Keratinocyte (primary cell): ENCODE results near the gene RGL1. TPM values are rescaled to one million over a fixed set of nuclear protein-coding genes. Genes with fewer than 3 reads are reported as not detected.

ENCODE experiments used
- DNase-seq: peaks from one replicate; pipeline ENCODE4 v3.0.0-alpha.2; 2011; ENCODE audit warnings: low read depth, missing footprints, low spot score
- FAIRE-seq: peaks from 2 replicates; lab custom pipeline; 2011; peaks lifted over from hg19 to GRCh38; lab: Jason Lieb, UNC
- H2AFZ ChIP-seq: 2 replicates; pipeline ENCODE4 v1.6.0; 2012; ENCODE audit warnings: low read length, control low read depth, inconsistent platforms; ENCODE audit not compliant: control insufficient read depth
- H3K27ac ChIP-seq: 2 replicates; pipeline ENCODE4 v1.5.1; 2011; ENCODE audit warnings: low read length; ENCODE audit not compliant: control insufficient read depth, insufficient read depth
- H3K27me3 ChIP-seq: 3 replicates; pipeline ENCODE4 v1.6.0; 2011; ENCODE audit warnings: low read length; ENCODE audit not compliant: control insufficient read depth, insufficient read depth; ENCODE audit errors: extremely low read depth
- H3K36me3 ChIP-seq, 2 experiments: 2 replicates in 1 of 2; 3 replicates in 1 of 2; pipeline ENCODE4 v1.5.1; 2011; ENCODE audit warnings: low read length in 2 of 2, mild to moderate bottlenecking in 1 of 2; ENCODE audit not compliant: control insufficient read depth in 2 of 2, insufficient read depth in 2 of 2; ENCODE audit errors: extremely low read depth in 1 of 2
- H3K4me1 ChIP-seq: 3 replicates; pipeline ENCODE4 v1.5.1; 2011; ENCODE audit warnings: low read length; ENCODE audit not compliant: control insufficient read depth, insufficient read depth; ENCODE audit errors: extremely low read depth
- H3K4me2 ChIP-seq: 3 replicates; pipeline ENCODE4 v1.6.0; 2011; ENCODE audit warnings: low read depth, low read length; ENCODE audit not compliant: control insufficient read depth, insufficient read depth; ENCODE audit errors: extremely low read depth
- H3K4me3 ChIP-seq, 3 experiments: fragments of 200-600 bp in 1 of 3; sonication (generic) in 1 of 3; 2 replicates in 2 of 3; 3 replicates in 1 of 3; pipeline ENCODE4 v1.5.1; 2011 to 2016; ENCODE audit warnings: low read length in 3 of 3, mild to moderate bottlenecking in 3 of 3, control low read depth in 2 of 3, inconsistent platforms in 1 of 3, low read depth in 1 of 3, mixed read lengths in 1 of 3, mixed run types in 1 of 3, moderate library complexity in 1 of 3; ENCODE audit not compliant: control insufficient read depth in 2 of 3, insufficient read depth in 2 of 3; ENCODE audit errors: extremely low read depth in 1 of 3
- H3K79me2 ChIP-seq: 2 replicates; pipeline ENCODE4 v1.6.0; 2012; ENCODE audit warnings: low read length; ENCODE audit not compliant: control insufficient read depth, insufficient read depth
- H3K9ac ChIP-seq: 3 replicates; pipeline ENCODE4 v1.6.0; 2011; ENCODE audit warnings: low read length; ENCODE audit not compliant: control insufficient read depth, insufficient read depth; ENCODE audit errors: extremely low read depth
- H3K9me1 ChIP-seq: 3 replicates; pipeline ENCODE4 v1.6.0; 2011; ENCODE audit warnings: low read length; ENCODE audit not compliant: control insufficient read depth, insufficient read depth; ENCODE audit errors: extremely low read depth
- H3K9me3 ChIP-seq: 2 replicates; pipeline ENCODE4 v1.5.1; 2012; ENCODE audit warnings: low read depth, low read length; ENCODE audit not compliant: control insufficient read depth
- H4K20me1 ChIP-seq: 3 replicates; pipeline ENCODE4 v1.6.0; 2011; ENCODE audit warnings: low read length; ENCODE audit not compliant: control insufficient read depth, insufficient read depth; ENCODE audit errors: extremely low read depth
- EZH2 ChIP-seq: IDR thresholded peaks from one replicate; pipeline ENCODE4 v1.6.1; 2012; ENCODE audit warnings: inconsistent platforms, mild to moderate bottlenecking, low read length, moderate library complexity
- dilution Hi-C: fragments of 300-500 bp; cut with MboI; formaldehyde crosslinking; loops from one replicate; pipeline ENCODE4 v1.7.0; 2020; ENCODE audit warnings: low sequenced_read_pairs; ENCODE audit not compliant: extremely low pct_ligation_motif_present
- polyA plus RNA-seq, 5 experiments: library from polyadenylated mRNA; depleted of rRNA in 3 of 5; stranded (reverse) in 3 of 5; stranded (forward) in 1 of 5; unstranded in 1 of 5; fragments of >200 nt; gene quantifications; 1 replicate in 1 of 5; 2 replicates in 3 of 5; 3 replicates in 1 of 5; pipeline versions ENCODE4 v1.2.1 to v1.2.3, GENCODE V29; 2011 to 2012; ENCODE audit warnings: missing spikeins in 2 of 5, low read depth in 1 of 5, low replicate concordance in 1 of 5
- TF ChIP-seq, protein P1 (sequence below), 3 experiments: IDR thresholded peaks in 1 of 3; conservative IDR thresholded peaks in 1 of 3; optimal IDR thresholded peaks in 1 of 3; 2 replicates in 2 of 3; 3 replicates in 1 of 3; pipeline versions ENCODE3 to v1.5.1; 2011; ENCODE audit warnings: low read length in 3 of 3, mild to moderate bottlenecking in 3 of 3, moderate library complexity in 2 of 3, control low read depth in 1 of 3, inconsistent platforms in 1 of 3; ENCODE audit not compliant: insufficient read depth in 2 of 3; ENCODE audit errors: extremely low read depth in 1 of 3

RGL1 gene
- polyA plus RNA-seq, 1 donor (not counting 4 experiments of a cell fraction or from before 2014, with no cell fraction given) = 1.2 TPM

GRCh38 chr1:183898001-183898396 lies 93.1 kb downstream of the RGL1 start:
- no peaks in the 10 kb centered on the region for H3K79me2 ChIP-seq
- no peak overlapping the region for H2AFZ ChIP-seq
- dilution Hi-C loops = no loop called here
- no peak overlapping the region for H3K27ac ChIP-seq
- no peak for DNase-seq
- no peaks in the 10 kb centered on the region for H3K9me3 ChIP-seq
- H3K9ac ChIP-seq = no peak overlapping the region
- no peaks in the 10 kb centered on the region for H4K20me1 ChIP-seq
- H3K9me1 ChIP-seq = no peaks in the 10 kb centered on the region
- no peak overlapping the region for H3K4me2 ChIP-seq
- no peak for FAIRE-seq
- no peaks in the 10 kb centered on the region for H3K4me1 ChIP-seq
- no peak overlapping the region for H3K4me3 ChIP-seq
- H3K36me3 ChIP-seq = no peaks in the 10 kb centered on the region
- no peaks in the 10 kb centered on the region for H3K27me3 ChIP-seq
- TF ChIP-seq, protein P1, sequence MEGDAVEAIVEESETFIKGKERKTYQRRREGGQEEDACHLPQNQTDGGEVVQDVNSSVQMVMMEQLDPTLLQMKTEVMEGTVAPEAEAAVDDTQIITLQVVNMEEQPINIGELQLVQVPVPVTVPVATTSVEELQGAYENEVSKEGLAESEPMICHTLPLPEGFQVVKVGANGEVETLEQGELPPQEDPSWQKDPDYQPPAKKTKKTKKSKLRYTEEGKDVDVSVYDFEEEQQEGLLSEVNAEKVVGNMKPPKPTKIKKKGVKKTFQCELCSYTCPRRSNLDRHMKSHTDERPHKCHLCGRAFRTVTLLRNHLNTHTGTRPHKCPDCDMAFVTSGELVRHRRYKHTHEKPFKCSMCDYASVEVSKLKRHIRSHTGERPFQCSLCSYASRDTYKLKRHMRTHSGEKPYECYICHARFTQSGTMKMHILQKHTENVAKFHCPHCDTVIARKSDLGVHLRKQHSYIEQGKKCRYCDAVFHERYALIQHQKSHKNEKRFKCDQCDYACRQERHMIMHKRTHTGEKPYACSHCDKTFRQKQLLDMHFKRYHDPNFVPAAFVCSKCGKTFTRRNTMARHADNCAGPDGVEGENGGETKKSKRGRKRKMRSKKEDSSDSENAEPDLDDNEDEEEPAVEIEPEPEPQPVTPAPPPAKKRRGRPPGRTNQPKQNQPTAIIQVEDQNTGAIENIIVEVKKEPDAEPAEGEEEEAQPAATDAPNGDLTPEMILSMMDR (optimal IDR thresholded peaks at IDR 0.05 in 1 of 3, IDR thresholded peaks at IDR 0.05 in 1 of 3, conservative IDR thresholded peaks at IDR 0.05 in 1 of 3; ENCODE audit: extremely low read depth in 1 of 3, insufficient read depth in 2 of 3, low read length in 3 of 3) = no peak
- TF ChIP-seq EZH2 = no peak

- FAIRE-seq (no peak), DNase-seq (no peak)
- H3K4me1 ChIP-seq = no peaks in the 10 kb centered on the region
- dilution Hi-C loops = no loop called here
- no peaks in the 10 kb centered on the region for H4K20me1 ChIP-seq
- no peak overlapping the region for H3K9ac ChIP-seq
- no peak overlapping the region for H3K27ac ChIP-seq
- H3K4me2 ChIP-seq = no peak overlapping the region
- no peaks in the 10 kb centered on the region for H3K9me1 ChIP-seq
- no peaks in the 10 kb centered on the region for H3K9me3 ChIP-seq
- no peaks in the 10 kb centered on the region for H3K36me3 ChIP-seq
- H3K79me2 ChIP-seq = no peaks in the 10 kb centered on the region
- no peak overlapping the region for H2AFZ ChIP-seq
- no peak overlapping the region for H3K4me3 ChIP-seq
- no peak for TF ChIP-seq EZH2
- TF ChIP-seq, protein P1 (optimal IDR thresholded peaks at IDR 0.05 in 1 of 3, IDR thresholded peaks at IDR 0.05 in 1 of 3, conservative IDR thresholded peaks at IDR 0.05 in 1 of 3; ENCODE audit: extremely low read depth in 1 of 3, insufficient read depth in 2 of 3, low read length in 3 of 3) = no peak
- H3K27me3 ChIP-seq = no peaks in the 10 kb centered on the region
Measured at GRCh38 chr1:183898610-183899009, 93.7 kb downstream of the RGL1 start.
